GM12878 (cell line): ENCODE results near the gene KAT2B. TPM values are rescaled to one million over a fixed set of nuclear protein-coding genes. Genes with fewer than 3 reads are reported as not detected.

Source experiments
- NFYA ChIP-seq: IDR thresholded peaks from 2 replicates; pipeline ENCODE4 v1.6.1; 2011; ENCODE audit warnings: low read depth, mild to moderate bottlenecking, low read length, improper control_type of control experiment, borderline replicate concordance
- YY1 ChIP-seq: IDR thresholded peaks from 2 replicates; pipeline ENCODE4 v1.6.1; 2011; ENCODE audit warnings: low read depth, mild to moderate bottlenecking, low read length
- ZNF687 ChIP-seq: fragments of 450-650 bp; IDR thresholded peaks from 2 replicates; pipeline ENCODE4 v1.6.1; 2017; ENCODE audit warnings: mild to moderate bottlenecking, moderate library complexity
- polyA plus RNA-seq, 11 experiments: library from polyadenylated mRNA; depleted of rRNA in 4 of 11; unstranded in 6 of 11; stranded (reverse) in 5 of 11; fragments of >200 nt; fragmentation: Nextera tagmentation in 4 of 11; fragmentation: Illumina TruSeq in 1 of 11; extraction: Ambion mirVana in 4 of 11; extraction: Trizol in 1 of 11; gene quantifications; 1 replicate in 1 of 11; 2 replicates in 10 of 11; pipeline versions ENCODE4 v1.2.1 to v1.2.3, GENCODE V29; 2011 to 2016; ENCODE audit warnings: inconsistent platforms in 2 of 11, missing spikeins in 2 of 11, low read depth in 1 of 11
- total RNA-seq, 4 experiments: library from RNA; depleted of rRNA in 3 of 4; stranded (reverse); fragments of >200 nt in 3 of 4; fragmentation: Illumina TruSeq in 1 of 4; extraction: Trizol in 1 of 4; gene quantifications; 2 replicates each; pipeline versions ENCODE4 v1.2.1 to v1.2.3, GENCODE V29; 2013 to 2021
- TF ChIP-seq, protein P1 (sequence below): IDR thresholded peaks from 2 replicates; pipeline ENCODE4 v1.6.1; 2011; ENCODE audit warnings: borderline replicate concordance, low read depth, mild to moderate bottlenecking, moderate library complexity, low read length; ENCODE audit not compliant: insufficient read depth, poor library complexity, severe bottlenecking
- TF ChIP-seq, protein P2 (sequence below): IDR thresholded peaks from 2 replicates; pipeline ENCODE4 v1.6.1; 2011; ENCODE audit warnings: borderline replicate concordance, low read depth, mild to moderate bottlenecking, moderate library complexity, mixed read lengths, low read length; ENCODE audit not compliant: insufficient read depth; ENCODE audit errors: extremely low read length
- TF ChIP-seq, protein P3 (sequence below), 3 experiments: IDR thresholded peaks in 2 of 3; conservative IDR thresholded peaks in 1 of 3; 2 replicates each; pipeline ENCODE4 v1.5.1; 2011; ENCODE audit warnings: low read depth in 3 of 3, low read length in 3 of 3, mild to moderate bottlenecking in 3 of 3, control low read depth in 2 of 3, moderate library complexity in 2 of 3, inconsistent platforms in 1 of 3, mixed read lengths in 1 of 3; ENCODE audit not compliant: control insufficient read depth in 2 of 3, insufficient read depth in 1 of 3; ENCODE audit errors: extremely low read depth in 1 of 3

Gene KAT2B
- total and polyA plus RNA-seq, 10 of the 15 experiments (the other 5 are each of a cell fraction or from before 2014, with no cell fraction given) = 2.9 to 15.2 (median 10.2) TPM

DNA sequence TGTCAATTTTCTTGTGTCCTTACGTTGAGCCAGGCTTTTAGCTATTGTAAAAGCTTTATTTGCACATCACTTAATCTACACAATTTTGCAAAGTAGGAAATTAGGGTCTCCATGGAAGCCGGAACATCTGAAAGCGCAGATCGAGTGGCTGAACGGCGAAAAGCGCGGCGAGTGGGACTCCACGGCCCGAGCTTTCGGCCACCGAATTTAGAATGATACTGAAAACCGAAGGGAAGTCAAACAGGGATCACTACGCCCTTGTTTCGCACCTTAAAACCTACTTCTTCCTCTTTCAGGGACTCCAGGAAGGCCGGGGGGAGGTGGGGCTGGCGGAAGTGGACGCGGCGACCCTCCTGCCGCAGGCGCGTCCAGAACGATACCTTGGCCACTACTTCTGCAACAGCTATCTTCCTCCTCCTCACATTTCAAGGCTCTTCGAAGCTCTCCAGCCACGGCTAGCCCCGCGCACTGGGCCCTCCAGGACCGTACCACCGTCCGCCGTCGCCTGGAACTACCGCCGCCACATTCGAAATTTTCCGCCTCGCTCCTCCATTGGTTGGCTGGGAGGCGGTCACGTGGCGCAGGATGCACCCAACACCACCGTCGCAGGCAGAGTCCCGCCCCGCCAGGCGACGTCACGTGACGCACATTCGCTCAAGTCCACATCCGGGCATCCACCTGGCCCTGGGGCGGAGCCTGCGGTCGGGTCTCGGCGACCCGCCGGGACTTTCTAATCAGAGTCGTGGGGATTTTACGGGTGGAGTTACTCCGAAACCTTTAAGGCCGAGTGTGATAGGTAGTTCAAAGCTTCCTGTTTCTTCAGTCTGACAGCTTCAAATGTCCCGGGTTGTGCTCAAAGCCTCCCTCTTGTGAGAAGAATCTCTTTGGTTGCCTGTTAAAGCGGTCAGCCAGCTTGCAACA, 145.7 kb downstream of the KAT2B start, which contains the start of gene SGO1 (continued):
- TF ChIP-seq, protein P1, sequence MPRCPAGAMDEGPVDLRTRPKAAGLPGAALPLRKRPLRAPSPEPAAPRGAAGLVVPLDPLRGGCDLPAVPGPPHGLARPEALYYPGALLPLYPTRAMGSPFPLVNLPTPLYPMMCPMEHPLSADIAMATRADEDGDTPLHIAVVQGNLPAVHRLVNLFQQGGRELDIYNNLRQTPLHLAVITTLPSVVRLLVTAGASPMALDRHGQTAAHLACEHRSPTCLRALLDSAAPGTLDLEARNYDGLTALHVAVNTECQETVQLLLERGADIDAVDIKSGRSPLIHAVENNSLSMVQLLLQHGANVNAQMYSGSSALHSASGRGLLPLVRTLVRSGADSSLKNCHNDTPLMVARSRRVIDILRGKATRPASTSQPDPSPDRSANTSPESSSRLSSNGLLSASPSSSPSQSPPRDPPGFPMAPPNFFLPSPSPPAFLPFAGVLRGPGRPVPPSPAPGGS = no peak
- TF ChIP-seq, protein P2, sequence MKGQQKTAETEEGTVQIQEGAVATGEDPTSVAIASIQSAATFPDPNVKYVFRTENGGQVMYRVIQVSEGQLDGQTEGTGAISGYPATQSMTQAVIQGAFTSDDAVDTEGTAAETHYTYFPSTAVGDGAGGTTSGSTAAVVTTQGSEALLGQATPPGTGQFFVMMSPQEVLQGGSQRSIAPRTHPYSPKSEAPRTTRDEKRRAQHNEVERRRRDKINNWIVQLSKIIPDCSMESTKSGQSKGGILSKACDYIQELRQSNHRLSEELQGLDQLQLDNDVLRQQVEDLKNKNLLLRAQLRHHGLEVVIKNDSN = peak; percentile 100
- no peak for TF ChIP-seq ZNF687
- no peak for TF ChIP-seq NFYA
- TF ChIP-seq YY1 = peak; percentile 67
- TF ChIP-seq, protein P3, sequence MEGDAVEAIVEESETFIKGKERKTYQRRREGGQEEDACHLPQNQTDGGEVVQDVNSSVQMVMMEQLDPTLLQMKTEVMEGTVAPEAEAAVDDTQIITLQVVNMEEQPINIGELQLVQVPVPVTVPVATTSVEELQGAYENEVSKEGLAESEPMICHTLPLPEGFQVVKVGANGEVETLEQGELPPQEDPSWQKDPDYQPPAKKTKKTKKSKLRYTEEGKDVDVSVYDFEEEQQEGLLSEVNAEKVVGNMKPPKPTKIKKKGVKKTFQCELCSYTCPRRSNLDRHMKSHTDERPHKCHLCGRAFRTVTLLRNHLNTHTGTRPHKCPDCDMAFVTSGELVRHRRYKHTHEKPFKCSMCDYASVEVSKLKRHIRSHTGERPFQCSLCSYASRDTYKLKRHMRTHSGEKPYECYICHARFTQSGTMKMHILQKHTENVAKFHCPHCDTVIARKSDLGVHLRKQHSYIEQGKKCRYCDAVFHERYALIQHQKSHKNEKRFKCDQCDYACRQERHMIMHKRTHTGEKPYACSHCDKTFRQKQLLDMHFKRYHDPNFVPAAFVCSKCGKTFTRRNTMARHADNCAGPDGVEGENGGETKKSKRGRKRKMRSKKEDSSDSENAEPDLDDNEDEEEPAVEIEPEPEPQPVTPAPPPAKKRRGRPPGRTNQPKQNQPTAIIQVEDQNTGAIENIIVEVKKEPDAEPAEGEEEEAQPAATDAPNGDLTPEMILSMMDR (IDR thresholded peaks at IDR 0.05 in 2 of 3, conservative IDR thresholded peaks at IDR 0.05 in 1 of 3; ENCODE audit: control insufficient read depth in 2 of 3, extremely low read depth in 1 of 3, insufficient read depth in 1 of 3, low read depth in 3 of 3, low read length in 3 of 3) = no peak
